Measurements from ENCODE around the gene AGRN.

- TF ChIP-seq, protein P1, sequence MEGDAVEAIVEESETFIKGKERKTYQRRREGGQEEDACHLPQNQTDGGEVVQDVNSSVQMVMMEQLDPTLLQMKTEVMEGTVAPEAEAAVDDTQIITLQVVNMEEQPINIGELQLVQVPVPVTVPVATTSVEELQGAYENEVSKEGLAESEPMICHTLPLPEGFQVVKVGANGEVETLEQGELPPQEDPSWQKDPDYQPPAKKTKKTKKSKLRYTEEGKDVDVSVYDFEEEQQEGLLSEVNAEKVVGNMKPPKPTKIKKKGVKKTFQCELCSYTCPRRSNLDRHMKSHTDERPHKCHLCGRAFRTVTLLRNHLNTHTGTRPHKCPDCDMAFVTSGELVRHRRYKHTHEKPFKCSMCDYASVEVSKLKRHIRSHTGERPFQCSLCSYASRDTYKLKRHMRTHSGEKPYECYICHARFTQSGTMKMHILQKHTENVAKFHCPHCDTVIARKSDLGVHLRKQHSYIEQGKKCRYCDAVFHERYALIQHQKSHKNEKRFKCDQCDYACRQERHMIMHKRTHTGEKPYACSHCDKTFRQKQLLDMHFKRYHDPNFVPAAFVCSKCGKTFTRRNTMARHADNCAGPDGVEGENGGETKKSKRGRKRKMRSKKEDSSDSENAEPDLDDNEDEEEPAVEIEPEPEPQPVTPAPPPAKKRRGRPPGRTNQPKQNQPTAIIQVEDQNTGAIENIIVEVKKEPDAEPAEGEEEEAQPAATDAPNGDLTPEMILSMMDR (conservative IDR thresholded peaks at IDR 0.05) = no peak
- no peak for TF ChIP-seq ZFX (IDR thresholded peaks at IDR 0.05)
Measured at GRCh38 chr1:1101503-1101902, 81.6 kb downstream of the AGRN start.
